Measurements from ENCODE around the gene CIROP. TPM values are rescaled to one million over a fixed set of nuclear protein-coding genes. Genes with fewer than 3 reads are reported as not detected.
A peak's percentile ranks its signal among the peaks of the same experiment; 100 is the strongest.

CIROP gene
- total and polyA plus RNA-seq, 9 of the 15 experiments (the other 6 are each of a cell fraction or from before 2014, with no cell fraction given) = not detected

DNA sequence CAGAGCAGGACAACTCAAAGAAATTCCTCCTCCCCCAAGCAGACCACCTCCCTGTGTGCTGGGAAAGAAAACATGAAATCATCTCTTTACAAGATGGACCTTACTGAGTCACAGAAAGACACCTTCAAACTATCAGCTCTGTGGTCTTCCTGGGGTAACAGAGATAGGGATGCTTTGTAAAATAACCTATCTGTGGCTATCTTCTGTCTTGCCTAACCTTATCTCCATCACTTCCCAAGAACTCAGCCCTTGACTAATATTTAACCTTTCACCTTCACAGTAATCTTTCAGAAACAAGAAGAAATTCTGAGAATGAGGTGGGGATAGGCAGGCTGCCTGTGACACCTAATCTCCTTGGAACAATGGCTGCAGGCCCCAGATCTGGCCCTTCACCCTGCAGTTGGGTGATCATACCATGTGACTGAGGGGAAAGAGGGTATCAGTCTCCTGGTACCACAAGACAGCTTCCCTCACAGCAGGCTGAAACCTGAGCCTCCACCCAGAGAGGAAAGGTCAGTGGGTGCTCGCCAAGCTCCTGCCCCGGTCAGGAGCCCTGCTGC, 41.6 kb upstream of the CIROP start (continued):
- TF ChIP-seq, protein P1, sequence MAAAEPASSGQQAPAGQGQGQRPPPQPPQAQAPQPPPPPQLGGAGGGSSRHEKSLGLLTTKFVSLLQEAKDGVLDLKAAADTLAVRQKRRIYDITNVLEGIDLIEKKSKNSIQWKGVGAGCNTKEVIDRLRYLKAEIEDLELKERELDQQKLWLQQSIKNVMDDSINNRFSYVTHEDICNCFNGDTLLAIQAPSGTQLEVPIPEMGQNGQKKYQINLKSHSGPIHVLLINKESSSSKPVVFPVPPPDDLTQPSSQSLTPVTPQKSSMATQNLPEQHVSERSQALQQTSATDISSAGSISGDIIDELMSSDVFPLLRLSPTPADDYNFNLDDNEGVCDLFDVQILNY (CRISPR knock-in tag; IDR thresholded peaks at IDR 0.05) = no peak
- TF ChIP-seq PURB (CRISPR knock-in tag; IDR thresholded peaks at IDR 0.05; ENCODE audit: low read depth) (no peak), CBX5 (IDR thresholded peaks at IDR 0.05; ENCODE audit: borderline replicate concordance, low read depth) (no peak), ZKSCAN3 (CRISPR knock-in tag; IDR thresholded peaks at IDR 0.05) (no peak), RBM39 (optimal IDR thresholded peaks at IDR 0.05; ENCODE audit: low read depth, low read length) (no peak), ETS2 (tag; IDR thresholded peaks at IDR 0.05; ENCODE audit: borderline replicate concordance, poor library complexity, severe bottlenecking) (no peak), POLR2AphosphoS5 (IDR thresholded peaks at IDR 0.05; ENCODE audit: control insufficient read depth, insufficient read depth, low read depth, low read length) (peak; percentile 95), ZNF717 (CRISPR knock-in tag; IDR thresholded peaks at IDR 0.05) (no peak), ZNF507 (tag; conservative IDR thresholded peaks at IDR 0.05) (no peak), KDM1A (IDR thresholded peaks at IDR 0.05) (peak; percentile 99), ARID1B (IDR thresholded peaks at IDR 0.05) (peak; percentile 99), ELF4 (CRISPR knock-in tag; IDR thresholded peaks at IDR 0.05) (peak; percentile 87), ASH1L (IDR thresholded peaks at IDR 0.05; ENCODE audit: borderline replicate concordance, low read depth, partially characterized antibody) (no peak), RBM14 (IDR thresholded peaks at IDR 0.05; ENCODE audit: borderline replicate concordance, insufficient read depth, low read depth, low read length) (no peak), RFX7 (CRISPR knock-in tag; IDR thresholded peaks at IDR 0.05) (no peak), ZNF445 (CRISPR knock-in tag; IDR thresholded peaks at IDR 0.05; ENCODE audit: low read depth) (no peak), ZFPM2 (CRISPR knock-in tag; IDR thresholded peaks at IDR 0.05) (no peak), ZFX (CRISPR knock-in tag; IDR thresholded peaks at IDR 0.05) (no peak), SOX6 (IDR thresholded peaks at IDR 0.05) (peak; percentile 98), TAF15 (IDR thresholded peaks at IDR 0.05; ENCODE audit: low read depth, low read length) (no peak), JUNB (CRISPR knock-in tag; conservative IDR thresholded peaks at IDR 0.05) (no peak), BHLHE40 (IDR thresholded peaks at IDR 0.05; ENCODE audit: low read length) (peak; percentile 61; the same call in 1 of the 2 replicates), BRD4 (IDR thresholded peaks at IDR 0.05) (no peak)
- TF ChIP-seq, protein P2, sequence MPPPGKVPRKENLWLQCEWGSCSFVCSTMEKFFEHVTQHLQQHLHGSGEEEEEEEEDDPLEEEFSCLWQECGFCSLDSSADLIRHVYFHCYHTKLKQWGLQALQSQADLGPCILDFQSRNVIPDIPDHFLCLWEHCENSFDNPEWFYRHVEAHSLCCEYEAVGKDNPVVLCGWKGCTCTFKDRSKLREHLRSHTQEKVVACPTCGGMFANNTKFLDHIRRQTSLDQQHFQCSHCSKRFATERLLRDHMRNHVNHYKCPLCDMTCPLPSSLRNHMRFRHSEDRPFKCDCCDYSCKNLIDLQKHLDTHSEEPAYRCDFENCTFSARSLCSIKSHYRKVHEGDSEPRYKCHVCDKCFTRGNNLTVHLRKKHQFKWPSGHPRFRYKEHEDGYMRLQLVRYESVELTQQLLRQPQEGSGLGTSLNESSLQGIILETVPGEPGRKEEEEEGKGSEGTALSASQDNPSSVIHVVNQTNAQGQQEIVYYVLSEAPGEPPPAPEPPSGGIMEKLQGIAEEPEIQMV (tag; conservative IDR thresholded peaks at IDR 0.05; ENCODE audit: low read depth) = peak; percentile 48; the same call in 1 of the 2 replicates
- TF ChIP-seq, protein P3, sequence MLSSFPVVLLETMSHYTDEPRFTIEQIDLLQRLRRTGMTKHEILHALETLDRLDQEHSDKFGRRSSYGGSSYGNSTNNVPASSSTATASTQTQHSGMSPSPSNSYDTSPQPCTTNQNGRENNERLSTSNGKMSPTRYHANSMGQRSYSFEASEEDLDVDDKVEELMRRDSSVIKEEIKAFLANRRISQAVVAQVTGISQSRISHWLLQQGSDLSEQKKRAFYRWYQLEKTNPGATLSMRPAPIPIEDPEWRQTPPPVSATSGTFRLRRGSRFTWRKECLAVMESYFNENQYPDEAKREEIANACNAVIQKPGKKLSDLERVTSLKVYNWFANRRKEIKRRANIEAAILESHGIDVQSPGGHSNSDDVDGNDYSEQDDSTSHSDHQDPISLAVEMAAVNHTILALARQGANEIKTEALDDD (IDR thresholded peaks at IDR 0.05) = peak; percentile 89
- TF ChIP-seq, protein P4, sequence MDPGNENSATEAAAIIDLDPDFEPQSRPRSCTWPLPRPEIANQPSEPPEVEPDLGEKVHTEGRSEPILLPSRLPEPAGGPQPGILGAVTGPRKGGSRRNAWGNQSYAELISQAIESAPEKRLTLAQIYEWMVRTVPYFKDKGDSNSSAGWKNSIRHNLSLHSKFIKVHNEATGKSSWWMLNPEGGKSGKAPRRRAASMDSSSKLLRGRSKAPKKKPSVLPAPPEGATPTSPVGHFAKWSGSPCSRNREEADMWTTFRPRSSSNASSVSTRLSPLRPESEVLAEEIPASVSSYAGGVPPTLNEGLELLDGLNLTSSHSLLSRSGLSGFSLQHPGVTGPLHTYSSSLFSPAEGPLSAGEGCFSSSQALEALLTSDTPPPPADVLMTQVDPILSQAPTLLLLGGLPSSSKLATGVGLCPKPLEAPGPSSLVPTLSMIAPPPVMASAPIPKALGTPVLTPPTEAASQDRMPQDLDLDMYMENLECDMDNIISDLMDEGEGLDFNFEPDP (CRISPR knock-in tag; IDR thresholded peaks at IDR 0.05) = no peak

All from K562 (cell line).